NT2/D1 (cell line): ENCODE measurements around the gene UBAC1.

Experiments
- SUZ12 ChIP-seq: IDR thresholded peaks from 2 replicates; pipeline ENCODE4 v1.6.1; 2011; ENCODE audit not compliant: insufficient read length, insufficient read depth; ENCODE audit errors: extremely low read depth
- YY1 ChIP-seq: IDR thresholded peaks from 2 replicates; pipeline ENCODE4 v1.6.1; 2011; ENCODE audit not compliant: insufficient read length, insufficient read depth

- TF ChIP-seq SUZ12 (no peak), YY1 (no peak)
Measured at GRCh38 chr9:135928731-135929655, 32.2 kb downstream of the UBAC1 start.
